ENCODE data around the gene HEATR9.
"Not testable (repeated sequence)": the region's sequence is repeated elsewhere in the genome, so short reads cannot be mapped to it uniquely, and the experiment has no call there.

HEATR9 gene

DNA sequence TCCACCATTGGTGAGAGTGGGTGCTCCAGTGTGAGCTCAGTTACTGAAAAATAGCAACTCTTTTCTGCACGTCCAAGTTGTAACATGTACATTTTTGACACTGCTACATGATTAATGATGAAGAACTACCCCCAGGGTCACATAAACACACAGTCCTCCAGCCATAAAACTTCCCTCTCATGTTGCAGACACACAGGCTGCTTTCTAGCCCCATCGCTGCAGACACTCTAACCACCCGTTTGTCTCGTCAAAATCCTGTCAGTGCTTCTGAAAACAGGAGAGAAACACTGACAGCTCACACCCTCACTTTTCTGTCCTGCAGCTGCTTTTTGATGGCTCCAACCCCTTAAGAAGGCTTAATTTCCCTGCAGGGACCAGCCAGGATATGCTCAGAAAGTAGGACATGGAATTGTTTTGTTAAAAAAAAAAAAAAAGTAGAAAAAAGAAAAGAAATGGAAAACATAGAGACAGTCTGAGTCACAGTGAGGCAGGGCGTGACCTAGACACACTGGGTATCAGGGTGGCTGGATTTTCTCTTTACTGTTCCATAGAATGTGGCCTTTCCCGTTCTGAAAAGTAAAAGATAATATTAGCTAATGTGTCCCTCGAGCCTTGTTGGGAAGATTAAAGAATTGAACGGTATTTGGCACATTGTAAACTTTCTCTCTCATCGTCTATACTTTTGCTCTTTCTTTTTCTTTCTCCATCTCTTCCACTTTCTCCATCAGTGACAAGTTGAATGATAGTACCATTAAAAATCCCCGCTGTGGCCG lies 32.2 kb upstream of the HEATR9 start:
- DNase-seq (ENCODE audit: low spot score in 2 of 2) (no peak), ATAC-seq (ENCODE audit: low read depth) (no peak)
- H3K36me3 Mint-ChIP-seq: no peaks in the 10 kb centered on the region
- peaks cover 7% of the 10 kb centered on the region for H3K27me3 Mint-ChIP-seq
- H3K27ac Mint-ChIP-seq: no peak overlapping the region
- no peaks in the 10 kb centered on the region for H3K4me1 Mint-ChIP-seq
- no peak overlapping the region for H3K4me3 Mint-ChIP-seq
- no peaks in the 10 kb centered on the region for H3K9me3 Mint-ChIP-seq

DNA sequence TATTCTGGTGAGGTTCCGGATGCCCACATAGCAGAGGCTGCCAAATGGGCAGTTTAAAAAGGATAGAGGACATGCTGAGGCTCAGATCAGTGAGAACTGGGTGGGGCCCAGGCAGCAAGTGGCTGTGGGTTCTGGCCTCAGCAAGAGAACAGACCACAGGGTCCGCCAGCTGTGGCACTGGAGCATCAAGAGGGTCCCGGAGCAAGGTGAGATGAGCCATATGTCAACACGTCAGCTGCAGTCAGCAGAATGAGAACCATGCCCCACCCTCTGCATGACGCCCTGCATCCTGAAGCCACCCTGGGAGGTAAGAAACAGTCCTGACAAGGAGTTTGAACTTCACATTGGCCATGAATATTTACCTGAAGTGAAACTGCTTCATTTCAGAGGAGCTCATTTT lies 31.6 kb upstream of the HEATR9 start:
- H3K4me3 Mint-ChIP-seq: no peak overlapping the region
- peaks cover 11% of the 10 kb centered on the region for H3K27me3 Mint-ChIP-seq

DNA sequence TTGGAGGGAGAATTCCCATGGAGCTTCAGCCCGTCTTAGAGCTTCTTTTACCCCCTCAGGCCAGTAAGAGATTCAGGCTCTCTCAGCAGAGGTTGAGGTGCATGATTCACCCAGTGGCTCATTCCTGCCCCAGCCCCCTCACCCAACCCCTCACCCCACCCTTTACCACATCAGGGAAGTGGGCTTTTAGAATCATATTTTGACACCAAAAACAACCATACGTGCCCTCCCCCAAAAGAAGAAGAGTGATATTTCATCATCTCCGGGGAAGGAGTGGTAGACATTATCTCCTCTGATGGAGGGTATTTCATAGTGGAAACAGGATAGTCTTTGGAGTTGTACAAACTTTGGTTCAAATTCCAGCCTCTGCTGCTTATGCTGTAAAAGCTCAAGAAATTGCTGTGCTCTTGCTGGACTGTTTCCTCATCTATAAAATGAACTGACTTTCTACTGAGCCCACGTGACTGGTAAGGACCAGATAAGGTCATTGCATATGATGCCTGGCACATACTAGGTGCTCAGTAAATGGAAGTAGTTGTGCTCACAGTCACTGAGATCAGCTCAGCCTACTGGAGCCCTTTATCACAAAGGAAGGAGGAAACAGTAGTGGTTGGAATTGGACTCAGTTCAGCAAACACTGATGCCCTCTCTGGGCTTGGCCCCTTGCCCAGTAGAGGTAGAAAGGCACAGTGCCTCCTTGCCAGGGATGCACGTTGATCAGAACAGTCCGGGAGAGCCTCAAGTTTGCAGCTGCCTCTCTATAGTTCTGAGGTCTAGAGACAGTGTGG lies 29.8 kb upstream of the HEATR9 start:
- no peak for DNase-seq (ENCODE audit: low spot score in 2 of 2)
- no peak overlapping the region for H3K4me3 Mint-ChIP-seq
- H3K36me3 Mint-ChIP-seq: no peaks in the 10 kb centered on the region
- no peaks in the 10 kb centered on the region for H3K4me1 Mint-ChIP-seq
- no peak for ATAC-seq (ENCODE audit: low read depth)
- H3K9me3 Mint-ChIP-seq: no peaks in the 10 kb centered on the region
- H3K27ac Mint-ChIP-seq: no peak overlapping the region
- peaks cover 11% of the 10 kb centered on the region for H3K27me3 Mint-ChIP-seq

More for the DNA sequence above, 31.6 kb upstream of the HEATR9 start:
- Mint-ChIP-seq H3K4me1 (no peaks in the 10 kb centered on the region), H3K27ac (no peak overlapping the region), H3K36me3 (no peaks in the 10 kb centered on the region), H3K9me3 (no peaks in the 10 kb centered on the region)
- DNase-seq (ENCODE audit: low spot score in 2 of 2): no peak
- no peak for ATAC-seq (ENCODE audit: low read depth)

DNA sequence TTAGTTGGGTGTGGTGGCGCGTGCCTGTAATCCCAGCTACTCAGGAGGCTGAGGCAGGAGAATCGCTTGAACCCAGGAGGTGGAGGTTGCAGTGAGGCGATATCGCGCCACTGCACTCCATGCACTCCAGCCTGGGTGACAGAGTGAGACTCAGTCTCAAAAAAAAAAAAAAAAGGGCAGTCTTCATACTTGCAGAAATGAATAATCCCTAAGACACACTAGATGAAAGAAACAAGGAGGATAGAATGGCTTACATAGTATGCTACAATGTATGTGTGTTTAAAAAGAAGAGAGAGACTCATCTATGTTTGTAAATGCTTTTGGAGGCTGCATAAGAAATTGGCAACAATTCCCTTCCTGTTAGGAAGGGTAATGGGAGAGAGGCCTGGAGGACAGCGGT lies 29.1 kb upstream of the HEATR9 start:
- H3K36me3 Mint-ChIP-seq; H3K4me1 Mint-ChIP-seq; H3K9me3 Mint-ChIP-seq; H3K4me3 Mint-ChIP-seq; H3K27ac Mint-ChIP-seq; ATAC-seq (ENCODE audit: low read depth); DNase-seq (ENCODE audit: low spot score in 2 of 2): not testable (repeated sequence)
- H3K27me3 Mint-ChIP-seq: peaks cover 12% of the 10 kb centered on the region

- H3K9me3 Mint-ChIP-seq: no peaks in the 10 kb centered on the region
- peaks cover 2% of the 10 kb centered on the region for H3K4me1 Mint-ChIP-seq
- no peak overlapping the region for H3K4me3 Mint-ChIP-seq
- ATAC-seq (ENCODE audit: low read depth) (no peak), DNase-seq (ENCODE audit: low spot score in 2 of 2) (no peak)
- no peaks in the 10 kb centered on the region for H3K36me3 Mint-ChIP-seq
- peaks cover 12% of the 10 kb centered on the region for H3K27me3 Mint-ChIP-seq
- H3K27ac Mint-ChIP-seq: no peak overlapping the region
Measured at GRCh38 chr17:35895636-35896587, 27.2 kb upstream of the HEATR9 start.

- H3K36me3 Mint-ChIP-seq: no peaks in the 10 kb centered on the region
- no peak for ATAC-seq (ENCODE audit: low read depth)
- H3K27ac Mint-ChIP-seq: no peak overlapping the region
- peaks cover 2% of the 10 kb centered on the region for H3K4me1 Mint-ChIP-seq
- no peaks in the 10 kb centered on the region for H3K9me3 Mint-ChIP-seq
- H3K27me3 Mint-ChIP-seq: peaks cover 7% of the 10 kb centered on the region
- no peak overlapping the region for H3K4me3 Mint-ChIP-seq
- no peak for DNase-seq (ENCODE audit: low spot score in 2 of 2)
Measured at GRCh38 chr17:35894206-35894605, 25.5 kb upstream of the HEATR9 start.

GRCh38 chr17:35893751-35894150 lies 25.1 kb upstream of the HEATR9 start:
- no peak overlapping the region for H3K4me3 Mint-ChIP-seq
- H3K4me1 Mint-ChIP-seq: peaks cover 2% of the 10 kb centered on the region
- no peaks in the 10 kb centered on the region for H3K9me3 Mint-ChIP-seq
- no peak overlapping the region for H3K27ac Mint-ChIP-seq
- DNase-seq (ENCODE audit: low spot score in 2 of 2) (no peak), ATAC-seq (ENCODE audit: low read depth) (no peak)
- no peaks in the 10 kb centered on the region for H3K36me3 Mint-ChIP-seq
- peaks cover 7% of the 10 kb centered on the region for H3K27me3 Mint-ChIP-seq

DNA sequence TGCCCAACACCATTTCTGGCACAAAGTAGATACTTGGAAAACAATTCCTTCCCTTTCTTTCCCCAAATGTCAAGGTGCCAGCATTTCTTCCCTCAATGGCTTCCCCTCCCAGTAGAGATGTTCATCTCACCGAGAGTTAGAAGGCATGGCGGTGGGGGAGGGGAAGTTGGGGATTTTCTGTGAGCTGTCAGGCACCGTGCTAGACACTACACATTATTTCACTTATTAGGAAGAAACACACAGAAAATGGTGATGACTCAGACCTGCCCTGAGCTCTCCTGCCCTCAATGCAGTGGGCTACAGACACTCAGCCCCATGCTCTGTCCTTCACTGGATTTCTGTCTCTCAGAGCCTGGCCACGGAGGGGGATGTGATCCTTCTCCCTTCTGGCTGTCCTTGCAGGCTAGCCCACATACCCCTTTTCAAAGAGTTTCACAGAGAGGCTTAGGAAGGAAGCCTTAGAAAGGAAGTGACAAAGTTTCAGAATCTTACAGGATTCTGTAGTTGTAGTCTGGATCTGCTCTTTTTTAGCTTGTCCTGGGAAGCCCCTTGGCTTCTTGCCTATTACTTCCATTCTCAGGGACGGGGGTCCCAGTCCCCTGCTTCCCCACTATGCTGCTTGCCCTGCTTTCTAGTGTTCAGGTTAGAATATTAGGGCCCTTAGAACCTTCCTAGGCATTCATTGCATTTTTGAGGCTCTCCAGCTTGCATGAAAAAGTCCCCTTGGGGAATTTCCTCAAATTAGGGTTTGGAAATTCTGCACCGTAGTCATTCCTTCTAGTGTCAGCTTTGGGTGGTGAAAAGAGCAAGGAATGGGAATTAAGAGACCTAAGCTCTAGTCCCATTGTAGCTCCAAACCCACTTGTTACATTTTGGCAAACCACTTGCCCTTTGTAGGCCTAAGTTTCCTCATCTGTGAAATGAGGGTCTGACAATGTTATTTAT lies 23.7 kb upstream of the HEATR9 start:
- Mint-ChIP-seq H3K27ac (no peak overlapping the region), H3K4me1 (peaks cover 2% of the 10 kb centered on the region), H3K9me3 (no peaks in the 10 kb centered on the region), H3K27me3 (peaks cover 7% of the 10 kb centered on the region), H3K4me3 (no peak overlapping the region), H3K36me3 (no peaks in the 10 kb centered on the region)
- no peak for ATAC-seq (ENCODE audit: low read depth)
- DNase-seq (ENCODE audit: low spot score in 2 of 2): no peak

- Mint-ChIP-seq H3K36me3 (no peaks in the 10 kb centered on the region), H3K4me1 (peaks cover 2% of the 10 kb centered on the region), H3K4me3 (no peak overlapping the region), H3K9me3 (no peaks in the 10 kb centered on the region), H3K27me3 (peaks cover 9% of the 10 kb centered on the region), H3K27ac (no peak overlapping the region)
- no peak for ATAC-seq (ENCODE audit: low read depth)
- DNase-seq (ENCODE audit: low spot score in 2 of 2): no peak
Measured at GRCh38 chr17:35891269-35891668, 22.6 kb upstream of the HEATR9 start.

- H3K9me3 Mint-ChIP-seq: no peaks in the 10 kb centered on the region
- H3K4me3 Mint-ChIP-seq: no peak overlapping the region
- no peak overlapping the region for H3K27ac Mint-ChIP-seq
- H3K27me3 Mint-ChIP-seq: peaks cover 5% of the 10 kb centered on the region
- H3K4me1 Mint-ChIP-seq: peaks cover 2% of the 10 kb centered on the region
- H3K36me3 Mint-ChIP-seq: no peaks in the 10 kb centered on the region
- ATAC-seq (ENCODE audit: low read depth) (no peak), DNase-seq (ENCODE audit: low spot score in 2 of 2) (no peak)
Measured at GRCh38 chr17:35890774-35891155, 22.1 kb upstream of the HEATR9 start.

DNA sequence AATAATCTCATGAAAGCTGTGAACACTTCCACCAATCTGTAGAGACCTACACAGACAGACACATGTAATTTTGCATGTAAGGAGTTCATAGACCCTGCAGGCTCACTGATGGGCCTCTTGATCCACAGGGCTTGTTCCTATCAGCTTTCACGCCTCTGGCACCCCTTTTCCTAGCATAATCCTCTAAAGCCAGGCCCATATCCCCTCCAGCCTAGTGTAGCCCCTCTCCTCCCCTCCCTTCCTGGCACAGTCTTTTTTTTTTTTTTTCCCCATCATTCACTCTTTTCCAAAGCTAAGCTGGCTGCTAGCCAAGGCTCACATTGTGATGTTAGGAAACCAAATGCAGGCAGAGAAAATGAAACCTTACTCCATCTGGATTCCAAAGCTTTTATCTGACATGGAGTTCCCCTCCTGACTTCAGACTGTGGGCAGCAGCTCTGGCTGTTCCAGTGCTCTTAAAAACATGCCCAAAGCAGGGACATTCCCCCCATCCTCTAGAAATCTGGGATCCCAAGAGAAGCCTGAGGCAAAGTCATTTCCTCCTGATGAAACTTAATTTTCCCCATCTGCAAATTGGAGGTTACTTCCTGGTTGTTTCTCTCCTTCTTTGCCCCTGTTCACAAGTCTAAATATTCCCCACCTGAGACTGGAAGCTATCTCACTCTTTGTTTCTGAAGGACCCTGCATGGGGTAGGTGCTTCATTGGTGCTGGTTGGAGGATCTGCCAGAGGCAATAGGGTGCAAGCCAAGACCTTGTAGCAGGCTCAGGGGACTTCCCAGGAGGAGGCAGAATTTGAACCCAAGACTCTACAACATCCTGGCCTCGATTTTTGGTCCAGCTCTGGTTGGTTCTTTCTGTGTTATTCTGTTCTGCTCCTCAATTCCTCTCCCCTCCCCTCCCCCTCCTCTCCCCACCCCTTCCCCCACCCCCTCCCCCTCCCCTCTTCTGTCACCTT lies 21.4 kb upstream of the HEATR9 start:
- no peaks in the 10 kb centered on the region for H3K9me3 Mint-ChIP-seq
- peaks cover 2% of the 10 kb centered on the region for H3K4me1 Mint-ChIP-seq
- no peak overlapping the region for H3K27ac Mint-ChIP-seq
- no peak overlapping the region for H3K4me3 Mint-ChIP-seq
- ATAC-seq (ENCODE audit: low read depth) (no peak), DNase-seq (ENCODE audit: low spot score in 2 of 2) (no peak)
- H3K36me3 Mint-ChIP-seq: no peaks in the 10 kb centered on the region
- H3K27me3 Mint-ChIP-seq: peaks cover 3% of the 10 kb centered on the region

DNA sequence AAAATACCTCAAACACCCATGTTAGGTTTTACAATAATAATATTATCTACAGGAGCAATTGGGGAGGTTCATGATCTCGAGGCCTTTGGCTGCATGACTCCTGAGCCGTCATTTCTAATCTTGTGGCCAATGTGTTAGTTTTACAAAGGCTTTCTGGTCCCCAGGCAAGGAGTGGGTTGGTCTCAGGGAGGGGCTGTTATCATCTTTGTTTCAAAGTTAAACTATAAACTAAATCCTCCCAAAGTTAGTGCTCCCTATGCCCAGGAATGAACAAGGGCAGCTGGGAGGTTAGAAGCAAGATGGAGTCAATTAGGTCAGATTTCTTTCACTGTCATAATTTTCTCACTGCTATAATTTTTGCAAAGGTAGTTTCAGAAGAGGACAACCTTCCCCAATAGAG lies 20.6 kb upstream of the HEATR9 start:
- Mint-ChIP-seq H3K27me3 (peaks cover 3% of the 10 kb centered on the region), H3K27ac (no peak overlapping the region), H3K36me3 (no peaks in the 10 kb centered on the region), H3K4me3 (no peak overlapping the region), H3K9me3 (no peaks in the 10 kb centered on the region), H3K4me1 (peaks cover 2% of the 10 kb centered on the region)
- DNase-seq (ENCODE audit: low spot score in 2 of 2): no peak
- ATAC-seq (ENCODE audit: low read depth): no peak

Data from memory B cell (primary cell).